ENCODE measurements around the gene TPM2. TPM values are rescaled to one million over a fixed set of nuclear protein-coding genes. Genes with fewer than 3 reads are reported as not detected.

The TPM2 gene
- total RNA-seq, 6 experiments from 2014 or later = 1,810 to 3,557 (median 2,546) TPM

DNA sequence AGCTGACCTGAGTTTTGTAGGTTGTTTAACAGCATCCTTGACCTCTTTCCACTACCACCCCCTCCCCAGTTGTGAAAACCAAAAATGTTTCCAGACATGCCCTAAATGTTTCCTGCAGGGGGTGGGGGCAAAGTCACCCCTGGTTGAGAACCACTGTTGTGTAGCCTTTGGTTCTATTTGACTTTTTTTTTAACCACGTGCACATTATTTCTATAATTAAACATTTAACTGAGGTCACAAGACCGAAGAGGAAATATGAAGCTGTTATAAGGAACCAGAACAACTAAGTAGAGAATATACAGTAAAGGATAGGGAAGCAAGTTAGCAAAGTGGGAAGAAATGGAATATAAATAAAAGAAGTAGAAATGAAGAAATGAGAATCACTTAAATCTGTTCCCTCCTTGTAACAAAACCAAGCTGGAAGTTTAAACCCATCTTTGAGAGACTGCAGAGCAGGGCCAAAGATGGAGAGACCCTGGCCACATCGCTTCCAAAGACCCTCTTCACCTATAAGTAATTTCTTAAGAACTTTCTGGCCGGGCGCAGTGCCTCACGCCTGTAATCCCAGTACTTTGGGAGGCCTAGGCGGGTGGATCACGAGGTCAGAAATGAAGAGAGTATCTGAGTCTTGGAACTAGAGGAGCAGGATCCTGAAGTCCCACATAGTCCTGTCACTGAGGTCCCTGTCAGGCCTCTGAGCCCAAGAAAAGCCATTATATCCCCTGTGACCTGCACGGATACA is 53.4 kb downstream of the TPM2 start:
- H3K36me3 Mint-ChIP-seq (ENCODE audit: low read depth) = peaks cover 18% of the 10 kb centered on the region
- H3K4me3 Mint-ChIP-seq = no peak overlapping the region
- no peak for TF ChIP-seq CTCF (IDR thresholded peaks at IDR 0.05)
- no peak overlapping the region; the same call in 1 of the 2 replicates for H3K27ac Mint-ChIP-seq
- peaks cover 1% of the 10 kb centered on the region for H3K27me3 Mint-ChIP-seq (ENCODE audit: insufficient read depth)
- peaks cover 33% of the 10 kb centered on the region for H3K4me1 Mint-ChIP-seq (ENCODE audit: low read depth)
- H3K9me3 Mint-ChIP-seq = peaks cover 4% of the 10 kb centered on the region; the same call in 1 of the 2 replicates
- DNase-seq = no peak

- Mint-ChIP-seq H3K27me3 (ENCODE audit: insufficient read depth) (peaks cover 1% of the 10 kb centered on the region; the same call in 1 of the 2 replicates), H3K4me1 (ENCODE audit: low read depth) (peaks cover 33% of the 10 kb centered on the region), H3K27ac (no peak overlapping the region), H3K4me3 (no peak overlapping the region), H3K36me3 (ENCODE audit: low read depth) (peaks cover 14% of the 10 kb centered on the region), H3K9me3 (peaks cover 4% of the 10 kb centered on the region; the same call in 1 of the 2 replicates)
- no peak for TF ChIP-seq CTCF (IDR thresholded peaks at IDR 0.05)
- no peak for DNase-seq
These were observed 54.0 kb downstream of the TPM2 start for GRCh38 chr9:35635730-35636129.

Small RNA genes lying within 50 kb of the gene (microRNA-seq; reads per million reads assigned to microRNA genes)
- gene MIR6852 (2.3 reads per million), gene MIR6853 (not detected)

Other genes with a start within 250 kb of the TPM2 start
- 10 to 100 TPM; 54.0 to 70.7 (median 59.9) TPM for gene RUSC2, start 199.8 kb downstream of the TPM2 start, total RNA-seq (2021; fragmentation: NEBNext Ultra II Directional; extraction: Animal tissue kit (Norgen Biotek cat#: 25700))
- gene TESK1, start 84.7 kb downstream of the TPM2 start, total RNA-seq (2021; fragmentation: NEBNext Ultra II Directional; extraction: Animal tissue kit (Norgen Biotek cat#: 25700)) = 10 to 100 TPM; 25.4 to 33.2 (median 28.5) TPM
- gene CD72, start 71.5 kb downstream of the TPM2 start, total RNA-seq (2021; fragmentation: NEBNext Ultra II Directional; extraction: Animal tissue kit (Norgen Biotek cat#: 25700)) = under 1 TPM; 0.37 to 0.87 (median 0.49) TPM
- not detected for gene SIT1, start 39.0 kb downstream of the TPM2 start, total RNA-seq (2021; fragmentation: NEBNext Ultra II Directional; extraction: Animal tissue kit (Norgen Biotek cat#: 25700))
- over 10,000 TPM in 5 of 6 experiments, 1,000 to 10,000 TPM in 1; 9,197 to 39,404 (median 23,537) TPM for gene RMRP, start 31.9 kb downstream of the TPM2 start, total RNA-seq (2021; fragmentation: NEBNext Ultra II Directional; extraction: Animal tissue kit (Norgen Biotek cat#: 25700))
- 10 to 100 TPM; 22.5 to 29.8 (median 24.6) TPM for gene CCDC107, start 31.6 kb downstream of the TPM2 start, total RNA-seq (2021; fragmentation: NEBNext Ultra II Directional; extraction: Animal tissue kit (Norgen Biotek cat#: 25700))
- gene ARHGEF39, start 24.7 kb downstream of the TPM2 start, total RNA-seq (2021; fragmentation: NEBNext Ultra II Directional; extraction: Animal tissue kit (Norgen Biotek cat#: 25700)) = 1 to 10 TPM; 1.7 to 4.4 (median 2.6) TPM
- under 1 TPM in 1 of 6 experiments, not detected in 5; 0.28 TPM for gene CA9, start 16.0 kb downstream of the TPM2 start, total RNA-seq (2021; fragmentation: NEBNext Ultra II Directional; extraction: Animal tissue kit (Norgen Biotek cat#: 25700))
- 100 to 1,000 TPM; 470 to 562 (median 491) TPM for gene TLN1, start 42.3 kb upstream of the TPM2 start, total RNA-seq (2021; fragmentation: NEBNext Ultra II Directional; extraction: Animal tissue kit (Norgen Biotek cat#: 25700))
- gene CREB3, start 42.7 kb upstream of the TPM2 start, total RNA-seq (2021; fragmentation: NEBNext Ultra II Directional; extraction: Animal tissue kit (Norgen Biotek cat#: 25700)) = 100 to 1,000 TPM; 106 to 127 (median 114) TPM
- gene GBA2, start 59.3 kb upstream of the TPM2 start, total RNA-seq (2021; fragmentation: NEBNext Ultra II Directional; extraction: Animal tissue kit (Norgen Biotek cat#: 25700)) = 10 to 100 TPM; 22.9 to 25.7 (median 24.0) TPM
- gene RGP1, start 59.4 kb upstream of the TPM2 start, total RNA-seq (2021; fragmentation: NEBNext Ultra II Directional; extraction: Animal tissue kit (Norgen Biotek cat#: 25700)) = 10 to 100 TPM; 27.6 to 35.1 (median 30.9) TPM
- gene MSMP, start 64.4 kb upstream of the TPM2 start, total RNA-seq (2021; fragmentation: NEBNext Ultra II Directional; extraction: Animal tissue kit (Norgen Biotek cat#: 25700)) = not detected
- 10 to 100 TPM; 38.3 to 48.5 (median 41.7) TPM for gene NPR2, start 101.7 kb upstream of the TPM2 start, total RNA-seq (2021; fragmentation: NEBNext Ultra II Directional; extraction: Animal tissue kit (Norgen Biotek cat#: 25700))
- gene SPAG8, start 122.3 kb upstream of the TPM2 start, total RNA-seq (2021; fragmentation: NEBNext Ultra II Directional; extraction: Animal tissue kit (Norgen Biotek cat#: 25700)) = 1 to 10 TPM in 4 of 6 experiments, under 1 TPM in 2; 0.80 to 1.7 (median 1.2) TPM
- 10 to 100 TPM; 23.3 to 35.3 (median 34.6) TPM for gene HINT2, start 125.1 kb upstream of the TPM2 start, total RNA-seq (2021; fragmentation: NEBNext Ultra II Directional; extraction: Animal tissue kit (Norgen Biotek cat#: 25700))
- not detected for gene FAM221B, start 138.8 kb upstream of the TPM2 start, total RNA-seq (2021; fragmentation: NEBNext Ultra II Directional; extraction: Animal tissue kit (Norgen Biotek cat#: 25700))
- 10 to 100 TPM in 5 of 6 experiments, 1 to 10 TPM in 1; 8.7 to 15.2 (median 12.0) TPM for gene TMEM8B, start 139.3 kb upstream of the TPM2 start, total RNA-seq (2021; fragmentation: NEBNext Ultra II Directional; extraction: Animal tissue kit (Norgen Biotek cat#: 25700))
- not detected for gene OR13J1, start 180.5 kb upstream of the TPM2 start, total RNA-seq (2021; fragmentation: NEBNext Ultra II Directional; extraction: Animal tissue kit (Norgen Biotek cat#: 25700))
- gene HRCT1, start 216.3 kb upstream of the TPM2 start, total RNA-seq (2021; fragmentation: NEBNext Ultra II Directional; extraction: Animal tissue kit (Norgen Biotek cat#: 25700)) = 1 to 10 TPM; 2.5 to 4.1 (median 3.3) TPM
- gene SPAAR, start 219.6 kb upstream of the TPM2 start, total RNA-seq (2021; fragmentation: NEBNext Ultra II Directional; extraction: Animal tissue kit (Norgen Biotek cat#: 25700)) = under 1 TPM in 5 of 6 experiments, not detected in 1; 0.19 to 0.34 (median 0.23) TPM

Measured in HFFc6 (cell line).